HUES6 (cell line): ENCODE measurements around the gene INPP4B.

Experiments
- H3K27ac ChIP-seq: 2 replicates; pipeline ENCODE4 v1.7.0; 2013; ENCODE audit warnings: low read depth, mild to moderate bottlenecking, low read length, inconsistent platforms
- H3K27me3 ChIP-seq: 2 replicates; pipeline ENCODE4 v1.6.1; 2013; ENCODE audit warnings: low read length; ENCODE audit not compliant: control insufficient read depth, insufficient read depth
- H3K36me3 ChIP-seq: 2 replicates; pipeline ENCODE4 v1.6.1; 2013; ENCODE audit warnings: low read length; ENCODE audit not compliant: control insufficient read depth, insufficient read depth
- H3K4me1 ChIP-seq: 2 replicates; pipeline ENCODE4 v1.6.1; 2013; ENCODE audit warnings: low read length; ENCODE audit not compliant: control insufficient read depth, insufficient read depth
- H3K4me3 ChIP-seq: 2 replicates; pipeline ENCODE4 v1.5.1; 2013; ENCODE audit warnings: low read depth, low read length
- H3K9ac ChIP-seq: one replicate; pipeline ENCODE4 v1.6.1; 2013; ENCODE audit warnings: mild to moderate bottlenecking, low read length
- H3K9me3 ChIP-seq: 2 replicates; pipeline ENCODE4 v1.6.1; 2013; ENCODE audit warnings: low read depth, low read length; ENCODE audit not compliant: control insufficient read depth, insufficient read depth

INPP4B gene

GRCh38 chr4:142846108-142846728 lies at the start of gene INPP4B:
TSS of gene INPP4B (minus strand) at chr4:142846301.
- Histone ChIP-seq H3K4me1 (peaks cover 5% of the 10 kb centered on the region; the same call in 1 of the 2 replicates), H3K9ac (no peak within 1 kb of the TSS), H3K4me3 (peak within 1 kb of the TSS; percentile 68), H3K36me3 (no peaks in the 10 kb centered on the region), H3K27me3 (peaks cover 67% of the 10 kb centered on the region), H3K9me3 (no peaks in the 10 kb centered on the region), H3K27ac (no peak within 1 kb of the TSS)

GRCh38 chr4:142893012-142893411 lies 46.9 kb upstream of the INPP4B start:
- no peaks in the 10 kb centered on the region for H3K27me3 ChIP-seq
- no peak overlapping the region for H3K9ac ChIP-seq
- no peaks in the 10 kb centered on the region for H3K4me1 ChIP-seq
- no peak overlapping the region for H3K27ac ChIP-seq
- peaks cover 35% of the 10 kb centered on the region for H3K9me3 ChIP-seq
- H3K36me3 ChIP-seq: no peaks in the 10 kb centered on the region
- H3K4me3 ChIP-seq: no peak overlapping the region

- no peaks in the 10 kb centered on the region for H3K4me1 ChIP-seq
- no peaks in the 10 kb centered on the region for H3K27me3 ChIP-seq
- no peak overlapping the region for H3K4me3 ChIP-seq
- 0 out of 2 replicates have a peak, but pooled peaks cover 4% of the 10 kb centered on the region for H3K9me3 ChIP-seq
- H3K9ac ChIP-seq: no peak overlapping the region
- H3K27ac ChIP-seq: no peak overlapping the region
- H3K36me3 ChIP-seq: no peaks in the 10 kb centered on the region
These were observed 40.5 kb upstream of the INPP4B start for GRCh38 chr4:142886566-142886965.

GRCh38 chr4:142883040-142883832 lies 37.1 kb upstream of the INPP4B start:
- H3K27me3 ChIP-seq: no peaks in the 10 kb centered on the region
- H3K36me3 ChIP-seq: no peaks in the 10 kb centered on the region
- no peak overlapping the region for H3K9ac ChIP-seq
- H3K9me3 ChIP-seq: no peaks in the 10 kb centered on the region
- H3K27ac ChIP-seq: no peak overlapping the region
- no peak overlapping the region for H3K4me3 ChIP-seq
- no peaks in the 10 kb centered on the region for H3K4me1 ChIP-seq

GRCh38 chr4:142882159-142882558 lies 36.1 kb upstream of the INPP4B start:
- no peak overlapping the region for H3K9ac ChIP-seq
- no peaks in the 10 kb centered on the region for H3K36me3 ChIP-seq
- H3K27me3 ChIP-seq: no peaks in the 10 kb centered on the region
- no peak overlapping the region for H3K4me3 ChIP-seq
- H3K4me1 ChIP-seq: no peaks in the 10 kb centered on the region
- H3K27ac ChIP-seq: no peak overlapping the region
- no peaks in the 10 kb centered on the region for H3K9me3 ChIP-seq

GRCh38 chr4:142881331-142881730 lies 35.2 kb upstream of the INPP4B start:
- H3K9me3 ChIP-seq: no peaks in the 10 kb centered on the region
- H3K4me1 ChIP-seq: no peaks in the 10 kb centered on the region
- H3K27ac ChIP-seq: no peak overlapping the region
- H3K36me3 ChIP-seq: no peaks in the 10 kb centered on the region
- H3K9ac ChIP-seq: no peak overlapping the region
- no peak overlapping the region for H3K4me3 ChIP-seq
- no peaks in the 10 kb centered on the region for H3K27me3 ChIP-seq

GRCh38 chr4:142875117-142875516 lies 29.0 kb upstream of the INPP4B start:
- H3K9ac ChIP-seq: no peak overlapping the region
- no peak overlapping the region for H3K27ac ChIP-seq
- H3K4me3 ChIP-seq: no peak overlapping the region
- no peaks in the 10 kb centered on the region for H3K27me3 ChIP-seq
- no peaks in the 10 kb centered on the region for H3K4me1 ChIP-seq
- no peaks in the 10 kb centered on the region for H3K36me3 ChIP-seq
- H3K9me3 ChIP-seq: no peaks in the 10 kb centered on the region

- no peaks in the 10 kb centered on the region for H3K36me3 ChIP-seq
- H3K27ac ChIP-seq: no peak overlapping the region
- no peak overlapping the region for H3K9ac ChIP-seq
- no peaks in the 10 kb centered on the region for H3K9me3 ChIP-seq
- no peaks in the 10 kb centered on the region for H3K27me3 ChIP-seq
- no peaks in the 10 kb centered on the region for H3K4me1 ChIP-seq
- H3K4me3 ChIP-seq: no peak overlapping the region
These were observed 28.6 kb upstream of the INPP4B start for GRCh38 chr4:142874684-142875083.

GRCh38 chr4:142866685-142867084 lies 20.6 kb upstream of the INPP4B start:
- Histone ChIP-seq H3K4me1 (no peaks in the 10 kb centered on the region), H3K27ac (no peak overlapping the region), H3K36me3 (no peaks in the 10 kb centered on the region), H3K27me3 (no peaks in the 10 kb centered on the region), H3K9me3 (no peaks in the 10 kb centered on the region), H3K9ac (no peak overlapping the region), H3K4me3 (no peak overlapping the region)

- no peak overlapping the region for H3K4me3 ChIP-seq
- no peaks in the 10 kb centered on the region for H3K9me3 ChIP-seq
These were observed 15.2 kb upstream of the INPP4B start for GRCh38 chr4:142861351-142861750.

GRCh38 chr4:142858965-142859364 lies 12.9 kb upstream of the INPP4B start:
- H3K4me1 ChIP-seq: no peaks in the 10 kb centered on the region
- no peaks in the 10 kb centered on the region for H3K36me3 ChIP-seq
- H3K27ac ChIP-seq: no peak overlapping the region
- no peaks in the 10 kb centered on the region for H3K9me3 ChIP-seq
- H3K4me3 ChIP-seq: no peak overlapping the region
- H3K9ac ChIP-seq: no peak overlapping the region
- no peaks in the 10 kb centered on the region for H3K27me3 ChIP-seq

More at GRCh38 chr4:142861351-142861750, 15.2 kb upstream of the INPP4B start:
- no peaks in the 10 kb centered on the region for H3K36me3 ChIP-seq
- no peaks in the 10 kb centered on the region for H3K4me1 ChIP-seq
- no peaks in the 10 kb centered on the region for H3K27me3 ChIP-seq
- no peak overlapping the region for H3K27ac ChIP-seq
- H3K9ac ChIP-seq: no peak overlapping the region
